ENCODE results near the gene MTMR12. TPM values are rescaled to one million over a fixed set of nuclear protein-coding genes. Genes with fewer than 3 reads are reported as not detected.
"Not testable (repeated sequence)": the region's sequence is repeated elsewhere in the genome, so short reads cannot be mapped to it uniquely, and the experiment has no call there.

MTMR12 gene
- total and polyA plus RNA-seq, 2 donors (not counting 1 experiment from before 2014, with no cell fraction given): 18.5 to 18.6 TPM

DNA sequence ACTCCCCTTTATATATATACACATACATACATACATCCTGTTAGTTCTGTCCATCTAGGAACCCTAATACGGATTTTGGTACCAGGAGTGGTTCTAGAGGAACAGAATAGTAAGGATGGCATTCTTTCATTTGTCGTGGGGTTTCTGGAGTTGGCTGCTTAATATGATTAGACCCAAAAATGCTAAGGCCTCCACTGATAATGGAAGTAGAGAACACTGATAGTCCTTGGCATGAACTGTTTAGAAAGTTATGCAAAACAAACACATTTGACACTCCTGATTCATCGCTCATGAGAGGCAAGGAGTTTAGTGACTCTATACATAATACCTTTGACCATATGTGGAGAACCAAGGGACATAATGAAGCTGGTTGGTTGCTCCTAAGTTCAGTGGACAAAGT lies 25.2 kb downstream of the MTMR12 start:
- H3K4me3 ChIP-seq (replicated peaks in 1 of 4; ENCODE audit: control extremely low read depth in 1 of 4, insufficient read depth in 1 of 4, low read depth in 3 of 4, low read length in 4 of 4); H3K27me3 ChIP-seq (ENCODE audit: control insufficient read depth, insufficient read depth, low read length); H3K79me2 ChIP-seq (ENCODE audit: control insufficient read depth, insufficient read depth, low read length); H3K9me3 ChIP-seq (ENCODE audit: control insufficient read depth, insufficient read depth, low read depth, low read length); H3K4me1 ChIP-seq (ENCODE audit: control insufficient read depth, extremely low read depth, insufficient read depth, low read length); H2AFZ ChIP-seq (ENCODE audit: low read length); H3K9ac ChIP-seq (ENCODE audit: insufficient read depth, low read length); H4K20me1 ChIP-seq (ENCODE audit: control insufficient read depth, extremely low read depth, insufficient read depth, low read length); H3K36me3 ChIP-seq (ENCODE audit: control insufficient read depth, insufficient read depth, low read length); H3K27ac ChIP-seq (ENCODE audit: insufficient read depth, low read length); H3K4me2 ChIP-seq (ENCODE audit: extremely low read depth, insufficient read depth, low read length); DNase-seq (ENCODE audit: low read depth in 2 of 2): not testable (repeated sequence)

DNA sequence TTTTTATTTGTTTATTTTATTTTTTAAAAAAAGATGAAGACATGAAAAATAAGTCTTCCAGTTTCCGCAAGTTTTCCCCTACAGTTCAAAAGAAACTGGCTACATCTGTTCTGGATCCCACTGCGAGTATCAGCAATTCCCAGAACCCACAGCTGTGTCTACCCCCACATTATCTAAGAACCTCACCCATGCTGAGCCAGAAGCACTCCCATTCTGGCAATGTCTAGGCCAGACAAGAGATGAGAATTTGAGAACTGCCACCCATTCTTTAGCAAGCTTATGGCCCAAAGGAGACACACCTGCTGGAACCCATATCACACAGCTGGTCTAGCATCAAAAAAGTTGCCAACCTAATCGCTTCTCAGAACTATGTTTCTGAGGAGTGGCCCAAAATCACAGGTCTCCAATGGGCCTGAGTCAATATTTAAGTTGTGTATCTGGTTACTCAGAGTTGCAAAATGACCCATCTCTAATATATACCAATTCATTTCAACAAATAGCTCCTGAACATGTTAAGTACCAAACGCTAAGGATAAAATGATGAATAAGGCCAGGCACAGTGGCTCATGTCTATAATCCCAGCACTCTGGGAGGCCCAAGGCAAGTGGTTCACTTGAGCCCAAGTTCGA lies 27.1 kb downstream of the MTMR12 start:
- Histone ChIP-seq H3K79me2 (ENCODE audit: control insufficient read depth, insufficient read depth, low read length) (peaks cover 1% of the 10 kb centered on the region), H3K4me3 (replicated peaks in 1 of 4; ENCODE audit: control extremely low read depth in 1 of 4, insufficient read depth in 1 of 4, low read depth in 3 of 4, low read length in 4 of 4) (no peak overlapping the region), H3K27ac (ENCODE audit: insufficient read depth, low read length) (no peak overlapping the region), H3K9me3 (ENCODE audit: control insufficient read depth, insufficient read depth, low read depth, low read length) (no peaks in the 10 kb centered on the region), H3K27me3 (ENCODE audit: control insufficient read depth, insufficient read depth, low read length) (no peaks in the 10 kb centered on the region), H4K20me1 (ENCODE audit: control insufficient read depth, extremely low read depth, insufficient read depth, low read length) (no peaks in the 10 kb centered on the region), H3K4me2 (ENCODE audit: extremely low read depth, insufficient read depth, low read length) (no peak overlapping the region), H3K9ac (ENCODE audit: insufficient read depth, low read length) (no peak overlapping the region), H3K4me1 (ENCODE audit: control insufficient read depth, extremely low read depth, insufficient read depth, low read length) (no peaks in the 10 kb centered on the region), H2AFZ (ENCODE audit: low read length) (no peak overlapping the region), H3K36me3 (ENCODE audit: control insufficient read depth, insufficient read depth, low read length) (no peaks in the 10 kb centered on the region)
- no peak for DNase-seq (ENCODE audit: low read depth in 2 of 2)
- TF ChIP-seq, protein P1, sequence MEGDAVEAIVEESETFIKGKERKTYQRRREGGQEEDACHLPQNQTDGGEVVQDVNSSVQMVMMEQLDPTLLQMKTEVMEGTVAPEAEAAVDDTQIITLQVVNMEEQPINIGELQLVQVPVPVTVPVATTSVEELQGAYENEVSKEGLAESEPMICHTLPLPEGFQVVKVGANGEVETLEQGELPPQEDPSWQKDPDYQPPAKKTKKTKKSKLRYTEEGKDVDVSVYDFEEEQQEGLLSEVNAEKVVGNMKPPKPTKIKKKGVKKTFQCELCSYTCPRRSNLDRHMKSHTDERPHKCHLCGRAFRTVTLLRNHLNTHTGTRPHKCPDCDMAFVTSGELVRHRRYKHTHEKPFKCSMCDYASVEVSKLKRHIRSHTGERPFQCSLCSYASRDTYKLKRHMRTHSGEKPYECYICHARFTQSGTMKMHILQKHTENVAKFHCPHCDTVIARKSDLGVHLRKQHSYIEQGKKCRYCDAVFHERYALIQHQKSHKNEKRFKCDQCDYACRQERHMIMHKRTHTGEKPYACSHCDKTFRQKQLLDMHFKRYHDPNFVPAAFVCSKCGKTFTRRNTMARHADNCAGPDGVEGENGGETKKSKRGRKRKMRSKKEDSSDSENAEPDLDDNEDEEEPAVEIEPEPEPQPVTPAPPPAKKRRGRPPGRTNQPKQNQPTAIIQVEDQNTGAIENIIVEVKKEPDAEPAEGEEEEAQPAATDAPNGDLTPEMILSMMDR (conservative IDR thresholded peaks at IDR 0.05 in 1 of 2, IDR thresholded peaks at IDR 0.05 in 1 of 2; ENCODE audit: low read depth in 1 of 2, low read length in 2 of 2): no peak
- TF ChIP-seq EZH2 (IDR thresholded peaks at IDR 0.05; ENCODE audit: low read length, missing control alignments): no peak

DNA sequence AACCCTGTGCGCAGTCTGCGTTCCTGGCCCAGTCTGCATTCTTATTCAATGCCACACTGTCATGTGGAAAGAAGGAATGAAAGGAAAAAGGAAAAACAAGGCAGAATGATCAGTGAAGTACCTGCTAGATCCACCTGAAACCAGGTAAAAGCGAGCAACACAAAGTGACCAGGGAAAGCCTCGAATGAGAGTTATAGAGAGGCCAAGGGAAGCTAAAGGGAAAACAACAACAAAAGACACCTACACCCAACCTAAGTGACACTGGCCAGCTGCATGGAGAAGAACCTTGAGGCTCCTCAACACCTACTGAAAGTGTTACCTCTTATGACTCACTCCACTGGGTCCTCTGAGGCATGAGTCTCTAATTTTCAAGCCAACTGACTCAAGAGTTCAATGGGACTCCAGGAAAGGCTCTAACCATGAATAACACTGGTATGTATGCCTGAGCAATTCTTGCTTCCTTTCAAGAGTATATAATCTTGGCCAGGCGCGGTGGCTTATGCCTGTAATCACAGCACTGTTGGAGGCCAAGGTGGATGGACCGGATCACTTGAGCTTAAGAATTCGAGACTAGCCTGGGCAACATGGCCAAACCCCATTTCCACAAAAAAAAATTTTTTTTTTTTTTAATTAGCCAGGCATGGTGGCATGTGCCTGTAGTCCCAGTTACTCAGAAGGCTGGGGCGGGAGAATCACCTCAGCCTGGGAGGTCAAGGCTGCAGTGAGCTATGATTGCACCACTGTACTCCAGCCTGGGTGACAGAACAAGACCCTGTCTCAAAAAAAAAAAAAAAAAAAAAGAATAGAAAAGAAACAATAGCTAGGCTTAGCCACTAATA lies 29.0 kb downstream of the MTMR12 start:
- Histone ChIP-seq H3K27ac (ENCODE audit: insufficient read depth, low read length) (no peak overlapping the region), H3K27me3 (ENCODE audit: control insufficient read depth, insufficient read depth, low read length) (no peaks in the 10 kb centered on the region), H3K4me2 (ENCODE audit: extremely low read depth, insufficient read depth, low read length) (no peak overlapping the region), H3K79me2 (ENCODE audit: control insufficient read depth, insufficient read depth, low read length) (peaks cover 1% of the 10 kb centered on the region), H3K9ac (ENCODE audit: insufficient read depth, low read length) (no peak overlapping the region), H3K36me3 (ENCODE audit: control insufficient read depth, insufficient read depth, low read length) (no peaks in the 10 kb centered on the region), H2AFZ (ENCODE audit: low read length) (no peak overlapping the region), H3K4me3 (replicated peaks in 1 of 4; ENCODE audit: control extremely low read depth in 1 of 4, insufficient read depth in 1 of 4, low read depth in 3 of 4, low read length in 4 of 4) (no peak overlapping the region), H3K4me1 (ENCODE audit: control insufficient read depth, extremely low read depth, insufficient read depth, low read length) (no peaks in the 10 kb centered on the region), H4K20me1 (ENCODE audit: control insufficient read depth, extremely low read depth, insufficient read depth, low read length) (no peaks in the 10 kb centered on the region), H3K9me3 (ENCODE audit: control insufficient read depth, insufficient read depth, low read depth, low read length) (no peaks in the 10 kb centered on the region)
- TF ChIP-seq EZH2 (IDR thresholded peaks at IDR 0.05; ENCODE audit: low read length, missing control alignments): no peak
- TF ChIP-seq, protein P1 (conservative IDR thresholded peaks at IDR 0.05 in 1 of 2, IDR thresholded peaks at IDR 0.05 in 1 of 2; ENCODE audit: low read depth in 1 of 2, low read length in 2 of 2): no peak
- peak in 1 of 2 donors; percentile 85 for DNase-seq (ENCODE audit: low read depth in 2 of 2)

Measured in fibroblast of lung (primary cell).